Colon (tissue), 2 donors: Measurements from ENCODE around the gene C7.

Experiments
- FAIRE-seq: peaks from 2 replicates; lab custom pipeline; 2012; peaks lifted over from hg19 to GRCh38; lab: Jason Lieb, UNC
- donor health status: control.
- donor health status: control.

Gene C7

GRCh38 chr5:40916226-40916625 is 6.9 kb downstream of the C7 start:
- FAIRE-seq: no peak

- no peak for FAIRE-seq
Measured at GRCh38 chr5:40928886-40929448, 19.7 kb downstream of the C7 start.

- no peak for FAIRE-seq
Measured at GRCh38 chr5:40932766-40933165, 23.5 kb downstream of the C7 start.

- FAIRE-seq: no peak
Measured at GRCh38 chr5:40937075-40937474, 27.8 kb downstream of the C7 start.

GRCh38 chr5:40939753-40940152 is 30.5 kb downstream of the C7 start:
- no peak for FAIRE-seq

- no peak for FAIRE-seq
Measured at GRCh38 chr5:40945111-40945510, 35.8 kb downstream of the C7 start.

GRCh38 chr5:40955313-40955712 is 46.0 kb downstream of the C7 start:
- FAIRE-seq: no peak

GRCh38 chr5:40957048-40957447 is 47.8 kb downstream of the C7 start:
- FAIRE-seq: no peak

GRCh38 chr5:40958811-40959210 is 49.5 kb downstream of the C7 start:
- FAIRE-seq: no peak

GRCh38 chr5:40960037-40960436 is 50.7 kb downstream of the C7 start:
- no peak for FAIRE-seq

GRCh38 chr5:40962207-40962955 is 53.1 kb downstream of the C7 start:
- no peak for FAIRE-seq

- no peak for FAIRE-seq
Measured at GRCh38 chr5:40972434-40972833, 63.1 kb downstream of the C7 start.

- FAIRE-seq: no peak
Measured at GRCh38 chr5:40973364-40974004, 64.2 kb downstream of the C7 start.

- no peak for FAIRE-seq
Measured at GRCh38 chr5:40976041-40976440, 66.7 kb downstream of the C7 start.

- no peak for FAIRE-seq
Measured at GRCh38 chr5:40976836-40977235, 67.5 kb downstream of the C7 start.

GRCh38 chr5:40981420-40981819 is 72.1 kb downstream of the C7 start:
- FAIRE-seq: no peak

- no peak for FAIRE-seq
Measured at GRCh38 chr5:40983781-40984180, 74.5 kb downstream of the C7 start.

GRCh38 chr5:40984884-40985283 is 75.6 kb downstream of the C7 start:
- no peak for FAIRE-seq

GRCh38 chr5:40985501-40985900 is 76.2 kb downstream of the C7 start:
- FAIRE-seq: no peak

GRCh38 chr5:40986666-40987065 is 77.4 kb downstream of the C7 start:
- FAIRE-seq: no peak

GRCh38 chr5:40987349-40987748 is 78.1 kb downstream of the C7 start:
- FAIRE-seq: no peak

GRCh38 chr5:40988746-40989510 is 79.6 kb downstream of the C7 start:
- FAIRE-seq: no peak
